HG02623 (cell line): Measurements from ENCODE around the gene EML3.
"Not testable (repeated sequence)": the region's sequence is repeated elsewhere in the genome, so short reads cannot be mapped to it uniquely, and the experiment has no call there.

Experiments
- ATAC-seq: cut with Tn5 transposase; IDR thresholded peaks from one replicate; pipeline ENCODE4 v1.9.1; 2021; ENCODE audit warnings: moderate library complexity; ENCODE audit not compliant: unreplicated experiment

The EML3 gene, protein sequence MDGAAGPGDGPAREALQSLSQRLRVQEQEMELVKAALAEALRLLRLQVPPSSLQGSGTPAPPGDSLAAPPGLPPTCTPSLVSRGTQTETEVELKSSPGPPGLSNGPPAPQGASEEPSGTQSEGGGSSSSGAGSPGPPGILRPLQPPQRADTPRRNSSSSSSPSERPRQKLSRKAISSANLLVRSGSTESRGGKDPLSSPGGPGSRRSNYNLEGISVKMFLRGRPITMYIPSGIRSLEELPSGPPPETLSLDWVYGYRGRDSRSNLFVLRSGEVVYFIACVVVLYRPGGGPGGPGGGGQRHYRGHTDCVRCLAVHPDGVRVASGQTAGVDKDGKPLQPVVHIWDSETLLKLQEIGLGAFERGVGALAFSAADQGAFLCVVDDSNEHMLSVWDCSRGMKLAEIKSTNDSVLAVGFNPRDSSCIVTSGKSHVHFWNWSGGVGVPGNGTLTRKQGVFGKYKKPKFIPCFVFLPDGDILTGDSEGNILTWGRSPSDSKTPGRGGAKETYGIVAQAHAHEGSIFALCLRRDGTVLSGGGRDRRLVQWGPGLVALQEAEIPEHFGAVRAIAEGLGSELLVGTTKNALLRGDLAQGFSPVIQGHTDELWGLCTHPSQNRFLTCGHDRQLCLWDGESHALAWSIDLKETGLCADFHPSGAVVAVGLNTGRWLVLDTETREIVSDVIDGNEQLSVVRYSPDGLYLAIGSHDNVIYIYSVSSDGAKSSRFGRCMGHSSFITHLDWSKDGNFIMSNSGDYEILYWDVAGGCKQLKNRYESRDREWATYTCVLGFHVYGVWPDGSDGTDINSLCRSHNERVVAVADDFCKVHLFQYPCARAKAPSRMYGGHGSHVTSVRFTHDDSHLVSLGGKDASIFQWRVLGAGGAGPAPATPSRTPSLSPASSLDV

DNA sequence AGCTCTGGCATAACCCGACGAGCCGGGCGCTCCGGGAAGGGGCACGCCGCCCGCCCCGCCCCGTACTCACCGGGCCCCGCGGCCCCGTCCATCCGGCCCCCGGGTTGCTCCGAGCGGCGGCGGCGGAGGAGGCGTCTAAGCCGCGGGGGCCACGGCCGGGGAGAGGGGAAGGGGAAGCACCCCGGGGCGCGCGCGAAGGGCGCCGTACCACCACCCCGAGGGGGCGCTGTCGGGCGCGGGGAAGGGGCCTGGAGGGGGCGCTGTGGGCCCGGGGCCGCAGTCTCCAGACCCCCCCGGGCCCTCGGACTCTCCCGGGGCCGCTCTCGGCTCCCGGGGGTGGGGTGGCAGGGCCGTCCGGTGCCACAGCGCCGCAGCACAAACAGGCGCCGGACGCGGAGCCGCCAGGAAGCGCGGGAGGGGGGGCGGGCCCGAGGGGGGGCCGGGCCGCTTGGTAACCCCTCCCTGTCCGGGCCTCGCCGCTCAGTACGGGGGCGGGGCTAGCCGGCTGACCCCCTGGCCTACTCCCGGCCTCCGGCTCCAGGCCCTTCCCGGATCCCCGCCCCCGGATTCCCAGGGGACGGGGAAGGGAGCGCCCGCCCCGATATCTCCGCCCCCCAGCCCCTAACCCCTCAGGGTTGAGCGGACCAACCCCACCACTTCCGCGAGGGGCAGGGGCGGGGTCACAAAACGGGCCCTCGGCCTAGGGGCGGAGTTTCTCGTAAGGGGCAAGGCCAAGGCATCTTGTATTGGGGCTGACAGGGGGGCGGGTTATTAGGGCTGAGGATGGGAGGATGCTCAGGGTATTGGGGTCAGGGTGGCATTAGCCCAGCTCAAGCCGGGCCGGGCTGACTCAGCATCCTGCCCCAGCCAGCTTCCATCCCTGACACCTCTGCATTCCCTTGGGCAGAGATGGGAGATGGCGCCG is at the start of gene EML3, which contains the start of gene ROM1:
EML3 (minus strand) TSS at position 410 of the 925 bp plus-strand sequence; CDS start at position 92, 318 bp downstream.
ROM1 (plus strand) TSS at position 892 of the 925 bp plus-strand sequence; CDS start at position 917, 25 bp downstream.
- peak; percentile 56 for ATAC-seq

DNA sequence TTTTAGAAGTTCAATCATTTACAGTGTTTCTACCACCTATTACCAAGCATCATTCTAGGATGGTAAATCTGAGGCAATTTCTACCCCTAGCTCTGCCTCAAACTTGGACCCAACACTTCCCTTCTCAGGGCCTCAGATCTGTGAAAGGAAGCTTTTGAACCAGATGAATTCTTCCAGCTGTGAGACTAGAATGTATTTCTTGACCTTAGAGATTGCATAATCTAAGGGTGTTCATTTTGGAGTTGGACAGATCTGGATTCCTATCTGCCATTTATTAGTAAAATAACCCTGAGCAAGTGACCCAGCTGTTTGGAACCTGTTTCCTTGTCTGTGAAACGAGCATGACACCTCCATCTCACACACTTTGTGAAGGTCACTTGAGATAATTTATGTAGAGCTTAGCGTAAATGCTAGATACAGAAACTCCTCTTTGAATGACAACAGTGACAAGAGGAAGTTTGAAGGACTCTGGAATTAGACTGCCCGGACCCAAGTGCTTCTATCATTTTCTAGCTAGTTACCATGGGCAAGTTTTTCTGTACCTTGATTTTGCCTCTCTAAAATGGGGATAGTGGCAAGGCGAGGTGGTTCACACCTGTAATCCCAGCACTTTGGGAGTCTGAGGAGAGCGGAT is 44.3 kb upstream of the EML3 start:
- no peak for ATAC-seq

DNA sequence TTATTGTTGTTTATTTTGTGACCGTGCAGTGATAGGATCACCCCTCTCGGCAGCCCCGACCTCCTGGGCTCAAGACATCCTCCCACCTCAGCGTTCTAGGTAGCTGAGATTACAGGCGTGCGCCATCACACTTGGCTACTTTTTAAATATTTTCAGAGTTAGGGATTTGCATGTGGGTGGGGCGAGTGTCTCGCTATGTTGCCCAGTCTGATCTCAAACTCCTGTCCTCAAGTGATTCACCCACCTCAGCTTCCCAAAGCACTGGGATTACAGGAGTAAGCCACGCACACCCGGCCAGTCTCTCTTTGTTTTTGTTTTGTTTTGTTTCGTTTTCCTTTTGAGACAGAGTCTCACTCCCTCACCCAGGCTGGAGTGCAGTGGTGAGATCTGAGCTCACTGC is 41.7 kb upstream of the EML3 start:
- ATAC-seq: no peak

DNA sequence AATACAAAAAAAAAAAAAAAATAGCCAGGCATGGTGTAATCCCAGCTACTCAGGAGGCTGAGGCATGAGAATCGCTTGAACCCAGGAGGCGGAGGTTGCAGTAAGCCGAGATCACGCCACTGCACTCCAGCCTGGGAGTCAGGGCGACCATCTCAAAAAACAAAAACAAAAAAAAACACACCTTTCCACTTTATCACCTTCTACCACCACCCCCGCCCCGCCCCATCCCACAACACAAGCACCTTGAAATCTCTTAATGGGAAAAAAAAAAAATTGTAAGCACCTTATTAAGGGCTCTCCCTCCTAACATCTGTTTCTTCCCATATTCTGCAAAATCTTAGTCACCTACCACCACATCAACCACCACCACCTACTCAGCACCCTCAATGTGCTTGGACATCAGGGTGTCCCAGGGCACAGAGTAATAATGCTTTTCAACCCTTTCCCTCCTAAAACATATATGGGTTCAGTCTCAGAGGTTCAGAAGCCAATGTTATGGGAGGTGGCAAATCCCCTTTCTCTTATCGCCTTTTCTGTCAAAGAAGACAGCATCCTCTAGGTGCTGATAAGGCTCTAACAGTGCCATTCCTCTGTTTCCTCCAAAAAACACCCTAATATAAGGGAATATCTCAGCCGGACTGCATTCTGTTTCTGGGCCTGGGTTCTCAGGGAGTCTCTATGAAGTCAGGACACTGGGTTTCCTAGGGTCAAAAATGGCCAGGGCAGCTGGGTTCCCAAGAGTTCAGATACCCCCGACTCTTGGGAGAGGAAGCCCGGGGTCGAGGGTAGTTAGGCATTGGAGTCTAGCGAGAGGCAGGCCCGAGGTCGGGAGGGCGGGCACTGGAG is 39.8 kb upstream of the EML3 start:
- no peak for ATAC-seq

DNA sequence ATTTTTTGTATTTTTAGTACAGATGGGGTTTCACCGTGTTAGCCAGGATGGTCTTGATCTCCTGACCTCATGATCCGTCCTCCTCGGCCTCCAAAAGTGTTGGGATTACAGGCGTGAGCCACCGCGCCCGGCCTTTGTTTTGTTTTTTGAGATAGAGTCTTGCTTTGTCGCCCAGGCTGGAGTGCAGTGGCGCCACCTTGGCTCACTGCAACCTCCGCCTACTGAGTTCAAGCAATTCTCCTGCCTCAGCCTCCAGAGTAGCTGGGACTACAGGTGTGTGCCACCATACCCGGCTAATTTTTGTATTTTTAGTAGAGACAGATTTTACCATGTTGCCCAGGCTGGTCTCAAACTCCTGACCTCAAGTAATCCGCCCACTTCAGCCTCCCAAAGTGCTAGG is 37.7 kb upstream of the EML3 start:
- ATAC-seq: not testable (repeated sequence)

DNA sequence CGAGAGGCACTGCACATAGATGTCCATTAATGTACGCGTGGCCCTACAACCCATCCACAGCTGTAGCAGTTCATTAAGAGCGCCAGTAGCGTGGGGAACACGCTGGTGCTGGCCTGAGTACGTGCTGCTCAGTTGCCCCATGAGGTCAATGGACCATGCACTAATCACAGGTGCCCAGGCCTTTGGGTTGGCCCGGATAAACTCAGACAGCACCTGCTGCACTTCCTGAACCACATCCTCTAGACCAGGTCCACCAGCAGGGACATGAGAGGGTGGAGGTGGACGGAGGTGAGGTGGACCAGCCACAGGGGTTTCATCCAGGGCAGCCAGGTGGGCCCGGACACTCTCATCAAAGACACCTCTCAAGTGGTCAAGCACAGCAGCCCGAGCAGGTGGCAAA is 36.9 kb upstream of the EML3 start:
- no peak for ATAC-seq

DNA sequence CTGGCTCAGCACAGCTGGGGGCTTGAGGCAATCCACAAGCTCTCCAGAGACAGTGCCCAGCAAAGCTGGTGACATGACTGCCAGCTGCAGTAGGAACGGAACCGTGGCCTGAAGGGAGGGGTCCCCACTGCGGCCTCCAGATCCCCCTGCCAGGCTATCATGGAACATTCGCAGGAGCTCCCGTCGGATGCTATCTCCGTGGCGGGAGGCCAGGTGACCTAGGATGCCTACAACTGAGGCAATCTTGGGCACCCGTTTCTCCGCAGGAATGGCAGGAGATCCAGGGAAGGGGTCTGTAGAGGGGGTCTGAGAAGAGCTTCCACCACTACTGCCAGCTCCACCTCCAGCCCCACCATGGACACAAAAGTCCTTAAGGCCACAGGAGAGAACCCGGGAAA is 36.4 kb upstream of the EML3 start:
- ATAC-seq: no peak

DNA sequence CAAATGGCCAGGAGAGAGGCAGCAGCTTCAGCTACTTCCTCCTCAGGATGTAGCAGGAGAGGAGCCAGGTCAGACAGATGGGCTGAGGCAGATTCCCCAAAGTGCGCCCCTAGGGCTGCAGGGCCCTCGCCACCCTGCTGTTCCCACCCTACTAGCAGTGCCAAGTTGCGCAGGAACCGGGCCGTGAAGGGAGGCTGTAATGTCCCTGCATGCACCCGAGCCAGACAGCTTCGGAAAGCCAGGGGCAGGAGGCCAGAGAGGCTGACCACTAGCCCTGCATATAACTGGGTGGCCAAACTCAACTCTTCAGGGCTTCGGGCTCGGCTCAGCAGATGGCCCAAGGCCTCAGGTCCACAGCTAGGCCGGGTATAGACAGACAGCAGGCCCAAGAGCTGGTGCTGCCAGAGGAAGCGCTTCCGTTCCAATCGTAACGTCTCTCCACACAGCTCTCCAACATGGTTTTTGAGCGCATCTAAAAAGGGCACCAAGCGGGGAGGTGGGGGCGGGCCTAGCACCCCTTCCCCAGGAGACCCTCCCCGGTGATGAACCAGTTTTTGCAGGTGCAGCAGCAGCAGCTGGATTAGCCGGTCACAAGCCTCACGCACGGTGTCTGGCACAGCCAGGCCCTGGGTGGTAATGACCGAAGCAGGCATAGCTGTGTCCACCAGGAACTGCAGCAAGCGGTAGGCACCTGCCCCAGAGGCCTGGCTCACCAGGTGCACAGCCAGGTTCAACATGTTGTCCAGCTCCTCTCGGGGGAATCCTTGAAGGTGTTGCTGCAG is 35.8 kb upstream of the EML3 start:
- no peak for ATAC-seq

DNA sequence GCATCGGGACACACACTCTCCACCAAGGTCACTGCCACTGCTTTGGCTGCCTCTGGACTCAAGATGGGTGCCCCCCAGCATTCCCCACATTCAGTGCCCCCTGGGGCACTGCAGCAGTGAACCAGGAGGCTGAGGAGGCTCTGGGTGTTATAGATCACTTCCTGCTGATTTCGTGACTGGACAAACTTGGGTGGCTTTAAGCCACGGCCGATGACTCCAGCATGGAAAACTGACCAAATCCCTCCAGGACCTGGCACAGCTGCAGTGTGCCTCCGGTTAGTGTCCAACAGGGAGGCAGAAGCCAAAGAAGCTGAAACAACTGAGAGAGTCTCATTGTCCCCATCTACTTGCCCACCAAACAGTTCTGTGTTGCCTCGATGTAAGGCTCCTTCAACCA is 35.0 kb upstream of the EML3 start:
- ATAC-seq: no peak

DNA sequence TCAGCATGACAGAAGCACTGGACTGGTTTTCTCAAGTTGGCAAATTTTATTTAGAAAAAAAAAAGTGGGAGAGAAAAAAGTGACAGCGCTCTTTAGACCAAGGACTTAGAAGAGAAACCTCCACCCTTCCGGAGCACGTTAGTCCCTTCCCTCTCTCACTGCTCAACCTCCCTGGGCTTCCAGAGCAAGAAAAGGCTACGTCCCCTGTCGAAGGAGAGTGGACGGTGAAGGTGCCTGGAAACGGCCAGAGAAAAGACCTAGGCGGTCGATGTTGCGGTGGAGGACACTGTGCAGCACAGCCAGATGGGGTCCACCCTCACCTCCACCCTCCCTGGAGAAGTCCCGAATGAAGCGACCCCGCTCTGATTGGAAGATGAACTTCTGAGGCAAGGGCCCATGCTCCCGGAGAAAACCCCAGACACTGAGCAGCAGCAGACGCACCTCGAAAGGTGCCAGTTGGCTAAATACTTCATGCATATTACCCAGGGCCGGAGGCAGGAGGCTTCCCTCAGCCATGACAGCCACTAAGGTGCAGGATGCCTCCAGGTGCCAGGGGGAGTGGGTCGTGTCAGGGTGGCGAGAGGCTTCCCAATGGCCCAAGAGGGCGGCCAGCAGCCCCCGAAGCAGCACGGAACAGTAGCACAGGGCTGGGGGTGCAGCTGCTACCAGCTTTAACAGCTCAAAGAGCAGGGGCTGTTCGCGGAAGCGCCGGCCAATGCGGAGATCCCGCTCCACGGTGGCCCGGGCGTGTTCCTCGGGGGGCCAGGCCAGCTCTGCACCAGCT is 34.4 kb upstream of the EML3 start:
- ATAC-seq: no peak

DNA sequence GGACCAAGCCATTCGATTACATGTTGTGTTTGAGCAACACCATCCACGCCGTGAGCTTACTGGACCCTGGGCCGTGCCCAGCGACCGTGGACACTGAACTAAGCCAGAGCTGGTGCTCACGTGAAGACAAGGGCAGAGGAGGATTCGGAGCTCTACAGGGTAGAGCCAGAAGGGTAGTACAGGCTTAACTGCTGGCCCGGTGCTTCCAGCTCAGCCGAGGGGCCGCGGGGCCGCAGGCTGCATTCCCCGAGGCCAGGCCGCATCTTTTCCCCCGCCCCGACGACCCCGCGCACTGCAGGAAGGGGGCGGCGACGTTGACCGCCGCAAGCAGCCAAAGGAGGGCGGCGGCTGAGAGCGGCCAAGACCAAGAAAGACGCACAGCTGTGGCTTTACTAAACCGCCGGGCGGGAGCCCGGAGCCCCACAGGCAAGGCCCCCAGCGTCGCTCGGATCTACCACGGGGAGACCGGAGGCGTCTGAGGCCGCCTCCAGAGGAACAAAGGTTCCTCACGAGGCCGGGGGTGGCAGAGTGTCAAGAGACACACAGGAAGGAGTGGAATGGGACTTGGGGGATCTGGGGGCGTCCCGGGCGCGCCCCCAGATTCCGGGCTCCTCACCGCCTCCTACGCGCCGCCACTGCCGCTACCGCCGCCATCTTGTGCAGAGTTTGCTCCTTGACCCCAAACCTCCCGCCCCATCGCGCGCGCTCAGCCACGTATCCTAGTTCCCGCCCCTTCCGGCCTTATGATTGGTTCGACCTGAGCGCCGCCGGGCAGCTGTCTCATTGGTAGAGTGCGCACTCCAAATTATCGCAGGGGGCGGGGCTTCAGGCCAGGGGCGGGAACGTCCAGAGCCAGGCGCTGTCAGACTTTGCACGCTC is 33.6 kb upstream of the EML3 start, which contains the start of gene GANAB:
GANAB (minus strand) TSS at position 668 of the 879 bp plus-strand sequence; CDS start at position 654, 14 bp downstream.
- ATAC-seq: peak; percentile 87

DNA sequence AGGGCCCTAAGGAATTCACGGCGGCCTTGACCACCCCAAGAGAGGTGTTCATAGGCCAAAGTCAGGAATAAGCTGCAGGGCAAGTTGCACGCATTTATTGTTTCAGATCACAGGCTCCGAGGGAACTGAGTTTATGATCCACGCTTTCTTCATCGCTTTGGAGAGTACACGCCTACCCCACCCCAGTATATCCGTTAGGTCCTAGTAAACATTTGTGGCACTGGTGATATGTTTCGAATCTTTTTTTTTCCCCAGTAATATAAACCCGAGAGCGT is 33.0 kb upstream of the EML3 start:
- no peak for ATAC-seq

DNA sequence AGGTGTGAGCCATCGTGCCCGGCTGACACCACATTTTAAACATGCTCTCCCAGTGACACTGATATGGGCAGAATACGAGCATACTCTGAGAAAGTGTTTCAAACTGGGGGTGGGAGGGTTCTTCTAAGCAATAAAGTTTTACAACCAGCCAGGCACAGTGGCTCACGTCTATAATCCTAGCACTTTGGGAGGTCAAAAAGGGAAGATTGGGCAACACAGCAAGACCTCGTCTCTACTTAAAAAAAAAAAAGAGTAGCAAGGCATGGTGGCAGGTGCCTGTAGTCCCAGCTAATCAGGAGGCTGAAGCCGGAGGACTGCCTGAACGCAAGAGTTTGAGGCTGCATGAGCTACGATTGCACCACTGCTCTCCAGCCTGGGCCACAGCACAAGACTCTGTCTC is 31.6 kb upstream of the EML3 start:
- ATAC-seq: no peak

DNA sequence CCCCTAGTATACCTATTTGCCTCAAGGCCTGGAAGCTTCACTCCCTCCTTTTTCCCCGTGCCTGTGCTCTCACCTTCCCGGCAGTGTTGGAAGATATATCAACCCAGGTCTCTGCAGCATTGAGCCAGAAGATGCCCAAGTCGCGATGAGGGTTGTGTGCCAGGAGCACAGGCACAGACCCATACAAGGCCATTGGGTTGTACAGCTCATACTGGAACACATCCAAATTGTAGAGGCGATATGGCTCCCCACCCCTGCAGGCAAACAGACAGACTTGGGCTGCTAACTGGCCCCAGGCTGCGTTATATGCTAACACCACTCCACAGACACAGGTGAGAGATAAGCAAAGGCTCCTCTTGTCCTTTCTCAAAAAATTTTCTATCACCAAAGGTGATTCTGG is 19.9 kb upstream of the EML3 start:
- no peak for ATAC-seq

DNA sequence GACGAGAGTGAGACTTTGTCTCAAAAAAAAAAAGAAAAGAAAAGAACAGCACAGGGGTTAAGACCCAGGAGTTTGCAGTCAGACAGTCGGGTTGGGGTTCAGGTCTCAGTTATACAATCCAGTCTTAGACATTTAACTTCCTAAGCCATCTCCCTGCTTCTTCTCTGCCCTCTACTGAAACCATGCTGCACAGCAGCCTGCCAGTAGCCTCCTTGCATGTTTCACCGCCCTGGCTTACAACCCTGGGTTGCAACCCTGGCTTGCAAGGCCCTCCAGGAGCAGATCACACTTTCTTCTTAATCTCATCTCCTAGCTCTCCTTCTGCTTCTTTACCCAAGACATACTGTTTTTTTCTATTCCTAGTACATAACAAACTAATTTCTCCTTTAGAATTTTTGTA is 15.1 kb upstream of the EML3 start:
- no peak for ATAC-seq

DNA sequence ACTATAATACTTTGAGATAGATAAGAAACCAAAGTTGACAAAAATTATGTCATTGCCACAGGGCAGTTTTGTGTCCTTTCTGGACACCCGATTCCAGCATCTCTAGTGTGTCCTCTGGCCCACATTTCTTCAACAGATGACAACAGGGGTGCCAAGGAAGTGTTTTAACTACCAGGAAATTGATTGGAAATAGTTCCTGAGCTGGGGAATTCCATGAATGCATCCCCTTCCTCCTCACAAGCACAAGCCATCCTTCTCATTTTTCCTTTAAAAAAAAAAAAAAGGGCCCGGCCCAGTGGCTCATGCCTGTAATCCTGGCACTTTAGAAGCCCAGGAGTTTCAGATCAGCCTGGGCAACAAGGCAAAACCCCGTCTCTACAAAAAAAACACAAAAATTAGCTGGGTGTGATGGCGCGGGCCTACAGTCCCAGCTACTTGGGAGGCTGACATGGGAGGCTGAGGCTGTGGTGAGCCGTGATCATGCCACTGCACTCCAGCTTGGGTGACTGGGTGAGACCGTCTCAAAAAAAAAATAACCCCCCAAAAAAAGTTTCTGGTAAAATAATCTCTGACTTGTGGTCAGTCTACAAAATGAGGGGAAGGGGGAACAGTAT is 10.0 kb upstream of the EML3 start:
- ATAC-seq: no peak
